BLaER1 (cell line): Measurements from ENCODE around the gene ABHD2.

Source experiments
- H3K27ac ChIP-seq: shearing (Covaris generic); formaldehyde crosslinking; 2 replicates; pipeline ENCODE4 v1.8.1; 2022
- H3K27me3 ChIP-seq: shearing (Covaris generic); formaldehyde crosslinking; 2 replicates; pipeline ENCODE4 v1.8.1; 2022
- H3K36me3 ChIP-seq: shearing (Covaris generic); formaldehyde crosslinking; 2 replicates; pipeline ENCODE4 v1.8.1; 2022
- H3K4me1 ChIP-seq: shearing (Covaris generic); formaldehyde crosslinking; 2 replicates; pipeline ENCODE4 v1.8.1; 2022
- H3K4me2 ChIP-seq: shearing (Covaris generic); formaldehyde crosslinking; 2 replicates; pipeline ENCODE4 v1.8.1; 2022
- H3K4me3 ChIP-seq: shearing (Covaris generic); formaldehyde crosslinking; 2 replicates; pipeline ENCODE4 v1.8.1; 2022
- H3K9ac ChIP-seq: shearing (Covaris generic); formaldehyde crosslinking; 2 replicates; pipeline ENCODE4 v1.8.1; 2022
- H3K9me3 ChIP-seq: shearing (Covaris generic); formaldehyde crosslinking; 2 replicates; pipeline ENCODE4 v1.8.1; 2022
- H4K20me1 ChIP-seq: shearing (Covaris generic); formaldehyde crosslinking; 2 replicates; pipeline ENCODE4 v1.8.1; 2022
- Cebpa-rat ChIP-seq: shearing (Covaris generic); IDR thresholded peaks from 2 replicates; pipeline ENCODE4 v1.8.1; 2022

Gene ABHD2

GRCh38 chr15:89108835-89109234, 20.6 kb downstream of the ABHD2 start:
- Histone ChIP-seq H3K9me3 (no peaks in the 10 kb centered on the region), H3K9ac (no peak overlapping the region)
- TF ChIP-seq Cebpa-rat: no peak

GRCh38 chr15:89109238-89109637, 21.0 kb downstream of the ABHD2 start:
- Histone ChIP-seq H4K20me1 (peaks cover 41% of the 10 kb centered on the region), H3K27ac (no peak overlapping the region), H3K4me1 (peaks cover 13% of the 10 kb centered on the region), H3K36me3 (peaks cover 41% of the 10 kb centered on the region), H3K9ac (no peak overlapping the region), H3K27me3 (no peaks in the 10 kb centered on the region), H3K4me2 (no peak overlapping the region), H3K4me3 (no peak overlapping the region), H3K9me3 (no peaks in the 10 kb centered on the region)
- TF ChIP-seq Cebpa-rat: no peak

More at GRCh38 chr15:89108835-89109234, 20.6 kb downstream of the ABHD2 start:
- peaks cover 41% of the 10 kb centered on the region for H3K36me3 ChIP-seq
- H4K20me1 ChIP-seq: peaks cover 41% of the 10 kb centered on the region
- H3K4me1 ChIP-seq: peaks cover 13% of the 10 kb centered on the region
- H3K4me3 ChIP-seq: no peak overlapping the region
- H3K4me2 ChIP-seq: no peak overlapping the region
- no peaks in the 10 kb centered on the region for H3K27me3 ChIP-seq
- no peak overlapping the region for H3K27ac ChIP-seq

GRCh38 chr15:89110060-89110459, 21.8 kb downstream of the ABHD2 start:
- H3K4me1 ChIP-seq: peaks cover 13% of the 10 kb centered on the region
- H3K9ac ChIP-seq: no peak overlapping the region
- H3K36me3 ChIP-seq: peaks cover 43% of the 10 kb centered on the region
- H3K27me3 ChIP-seq: no peaks in the 10 kb centered on the region
- no peak overlapping the region for H3K27ac ChIP-seq
- TF ChIP-seq Cebpa-rat: no peak
- H3K4me2 ChIP-seq: no peak overlapping the region
- no peaks in the 10 kb centered on the region for H3K9me3 ChIP-seq
- H4K20me1 ChIP-seq: peaks cover 46% of the 10 kb centered on the region
- no peak overlapping the region for H3K4me3 ChIP-seq

DNA sequence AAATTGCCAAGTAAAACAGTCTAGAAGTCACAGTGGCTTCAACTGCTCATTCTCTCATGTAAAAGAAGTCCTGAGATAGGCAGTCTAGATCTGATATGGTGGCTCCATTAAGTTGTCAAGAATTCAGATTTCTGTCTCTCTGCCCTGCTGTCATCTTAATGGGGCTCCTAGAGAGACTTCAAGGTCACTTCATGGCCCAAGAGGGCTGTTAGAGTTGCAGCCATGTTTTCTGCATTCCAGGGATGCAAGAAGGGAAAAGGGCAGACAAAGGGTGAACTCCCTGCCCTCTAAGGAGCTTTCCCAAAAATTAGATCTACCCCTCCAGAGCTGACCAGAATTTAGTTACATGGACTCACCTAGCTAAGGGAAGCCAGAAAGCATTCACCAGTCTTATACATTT, 23.1 kb downstream of the ABHD2 start:
- Histone ChIP-seq H3K4me2 (no peak overlapping the region), H3K27ac (no peak overlapping the region), H3K27me3 (no peaks in the 10 kb centered on the region), H3K4me3 (no peak overlapping the region), H3K9me3 (no peaks in the 10 kb centered on the region), H4K20me1 (peaks cover 46% of the 10 kb centered on the region), H3K9ac (no peak overlapping the region), H3K4me1 (peaks cover 13% of the 10 kb centered on the region), H3K36me3 (peaks cover 41% of the 10 kb centered on the region)
- TF ChIP-seq Cebpa-rat: no peak

DNA sequence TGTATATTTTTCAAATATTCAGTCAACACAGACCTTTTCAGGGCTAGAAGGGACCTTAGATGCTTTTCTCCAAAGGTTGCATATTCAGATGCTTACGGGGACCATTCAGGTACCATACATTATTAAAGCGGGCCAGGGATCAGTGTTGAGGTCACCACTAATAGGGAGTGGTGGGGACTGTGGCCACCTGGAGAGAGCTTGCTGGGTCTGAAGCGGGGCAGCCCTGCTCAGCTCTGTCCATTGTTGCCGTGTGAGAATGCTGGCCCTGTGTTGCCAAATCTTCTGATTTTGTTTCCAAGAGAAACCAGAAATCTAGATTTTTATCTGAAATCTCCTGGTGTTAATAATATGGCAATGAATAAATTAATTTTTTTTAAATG, 23.7 kb downstream of the ABHD2 start:
- H3K4me1 ChIP-seq: peaks cover 13% of the 10 kb centered on the region
- H3K36me3 ChIP-seq: peaks cover 44% of the 10 kb centered on the region
- no peak overlapping the region for H3K4me3 ChIP-seq
- no peak for TF ChIP-seq Cebpa-rat
- H3K27me3 ChIP-seq: no peaks in the 10 kb centered on the region
- no peak overlapping the region for H3K9ac ChIP-seq
- H3K4me2 ChIP-seq: peak overlapping the region; percentile 22
- no peaks in the 10 kb centered on the region for H3K9me3 ChIP-seq
- no peak overlapping the region for H3K27ac ChIP-seq
- peaks cover 46% of the 10 kb centered on the region for H4K20me1 ChIP-seq

DNA sequence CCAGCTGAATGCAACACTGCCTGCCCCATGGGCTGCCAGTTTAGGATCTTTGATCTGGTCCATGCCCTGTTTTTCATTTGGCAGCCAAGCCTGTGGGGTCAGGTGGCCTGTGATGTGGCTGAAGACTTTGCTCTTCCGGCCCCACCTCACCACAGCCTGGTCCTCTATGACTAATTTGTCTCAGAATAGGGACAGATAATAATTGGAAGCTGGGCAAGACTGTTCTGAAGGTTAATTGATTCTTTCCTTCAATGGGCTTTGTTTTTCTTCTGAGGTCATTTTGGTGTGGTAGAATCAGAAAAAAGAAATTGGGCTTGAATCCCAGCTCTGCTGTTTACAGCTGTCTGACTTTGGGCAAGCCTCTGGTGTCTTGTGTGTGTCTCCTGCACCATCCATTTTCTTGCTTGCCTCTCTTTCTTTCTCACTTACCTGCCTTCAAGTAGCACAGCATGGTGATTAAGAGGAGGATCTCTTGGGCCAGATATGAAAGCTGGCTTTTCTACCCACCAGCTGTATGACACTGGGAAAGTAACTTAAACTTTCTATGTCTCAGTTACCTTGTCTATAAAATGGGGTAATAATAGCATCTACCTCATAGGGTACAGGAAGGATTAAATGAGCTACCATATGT, 24.2 kb downstream of the ABHD2 start:
- Histone ChIP-seq H3K4me3 (no peak overlapping the region), H3K4me2 (peak overlapping the region; percentile 22), H3K4me1 (peaks cover 13% of the 10 kb centered on the region), H3K9ac (no peak overlapping the region), H3K9me3 (no peaks in the 10 kb centered on the region), H4K20me1 (peaks cover 46% of the 10 kb centered on the region), H3K36me3 (peaks cover 48% of the 10 kb centered on the region), H3K27me3 (no peaks in the 10 kb centered on the region), H3K27ac (no peak overlapping the region)
- TF ChIP-seq Cebpa-rat: no peak

- peaks cover 46% of the 10 kb centered on the region for H4K20me1 ChIP-seq
- H3K4me2 ChIP-seq: no peak overlapping the region
- no peak for TF ChIP-seq Cebpa-rat
- peaks cover 13% of the 10 kb centered on the region for H3K4me1 ChIP-seq
- no peaks in the 10 kb centered on the region for H3K27me3 ChIP-seq
- H3K27ac ChIP-seq: no peak overlapping the region
- H3K4me3 ChIP-seq: no peak overlapping the region
- H3K9ac ChIP-seq: no peak overlapping the region
- H3K9me3 ChIP-seq: no peaks in the 10 kb centered on the region
- peaks cover 47% of the 10 kb centered on the region for H3K36me3 ChIP-seq
Measured at GRCh38 chr15:89113296-89114024, 25.2 kb downstream of the ABHD2 start.

GRCh38 chr15:89114990-89115389, 26.7 kb downstream of the ABHD2 start:
- no peak overlapping the region for H3K9ac ChIP-seq
- H3K27ac ChIP-seq: no peak overlapping the region
- H3K27me3 ChIP-seq: no peaks in the 10 kb centered on the region
- no peak overlapping the region for H3K4me3 ChIP-seq
- H3K4me2 ChIP-seq: no peak overlapping the region
- H3K9me3 ChIP-seq: no peaks in the 10 kb centered on the region
- H3K4me1 ChIP-seq: peaks cover 13% of the 10 kb centered on the region
- H3K36me3 ChIP-seq: peaks cover 60% of the 10 kb centered on the region
- peaks cover 35% of the 10 kb centered on the region for H4K20me1 ChIP-seq
- TF ChIP-seq Cebpa-rat: no peak

DNA sequence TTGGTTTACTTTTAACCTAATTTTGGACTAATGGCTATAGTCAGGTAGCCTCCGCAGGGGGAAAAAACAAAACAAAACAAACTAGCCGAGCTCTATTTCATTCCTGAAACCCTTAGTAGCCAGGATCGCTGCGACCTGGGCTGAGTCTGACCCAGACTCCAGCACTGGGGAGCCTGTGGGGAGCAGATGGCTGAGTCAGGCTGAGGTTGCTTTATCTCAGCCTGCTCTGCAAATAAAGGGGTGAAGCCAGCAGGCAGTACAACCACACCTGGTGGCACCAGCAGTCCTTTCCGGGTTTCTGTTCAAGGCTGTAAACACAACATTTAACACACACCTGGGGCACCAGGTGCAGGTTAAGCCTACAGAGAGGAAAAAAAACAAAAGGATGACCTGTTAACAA, 27.3 kb downstream of the ABHD2 start:
- Histone ChIP-seq H3K36me3 (peaks cover 63% of the 10 kb centered on the region), H3K27ac (no peak overlapping the region), H3K9ac (no peak overlapping the region), H3K27me3 (no peaks in the 10 kb centered on the region), H4K20me1 (peaks cover 29% of the 10 kb centered on the region), H3K4me1 (peaks cover 13% of the 10 kb centered on the region), H3K4me3 (no peak overlapping the region), H3K4me2 (no peak overlapping the region), H3K9me3 (no peaks in the 10 kb centered on the region)
- TF ChIP-seq Cebpa-rat: no peak

- H3K4me1 ChIP-seq: peaks cover 12% of the 10 kb centered on the region
- H3K4me3 ChIP-seq: no peak overlapping the region
- no peak overlapping the region for H3K9ac ChIP-seq
- TF ChIP-seq Cebpa-rat: no peak
- no peak overlapping the region for H3K27ac ChIP-seq
- no peak overlapping the region for H3K4me2 ChIP-seq
- H3K27me3 ChIP-seq: no peaks in the 10 kb centered on the region
- H4K20me1 ChIP-seq: peaks cover 29% of the 10 kb centered on the region
- H3K36me3 ChIP-seq: peaks cover 71% of the 10 kb centered on the region
- no peaks in the 10 kb centered on the region for H3K9me3 ChIP-seq
Measured at GRCh38 chr15:89116404-89116803, 28.1 kb downstream of the ABHD2 start.
